GM12872 (cell line): ENCODE data around the gene AP2S1.

Experiments
- CTCF ChIP-seq: IDR thresholded peaks from 3 replicates; pipeline ENCODE4 v1.5.1; 2011; ENCODE audit warnings: low read depth, mild to moderate bottlenecking, low read length, moderate library complexity; ENCODE audit not compliant: insufficient read depth

Gene AP2S1

GRCh38 chr19:46830864-46831263 is 19.8 kb downstream of the AP2S1 start:
- TF ChIP-seq CTCF, result no peak

GRCh38 chr19:46828484-46828883 is 22.2 kb downstream of the AP2S1 start:
- TF ChIP-seq CTCF, result no peak

GRCh38 chr19:46825731-46826055 is 25.0 kb downstream of the AP2S1 start:
- no peak for TF ChIP-seq CTCF

GRCh38 chr19:46824890-46825730 is 25.5 kb downstream of the AP2S1 start:
- TF ChIP-seq CTCF, result 0 out of 3 replicates have a peak, but pooled peaks have one; percentile 8

GRCh38 chr19:46823049-46823448 is 27.6 kb downstream of the AP2S1 start:
- TF ChIP-seq CTCF, result no peak

GRCh38 chr19:46821512-46822409 is 28.9 kb downstream of the AP2S1 start:
- TF ChIP-seq CTCF, result no peak

- no peak for TF ChIP-seq CTCF
Measured at GRCh38 chr19:46818812-46819211, 31.8 kb downstream of the AP2S1 start.
